Naive thymus-derived CD8-positive, alpha-beta T cell (primary cell): ENCODE results near the gene TUBGCP2. TPM values are rescaled to one million over a fixed set of nuclear protein-coding genes. Genes with fewer than 3 reads are reported as not detected.

Experiments
- ATAC-seq, 2 donors: fragments of 150-1000 bp; cut with Tn5 transposase in 1 of 2; sonication (Bioruptor Pico), chemical (Tn5 transposase) in 1 of 2; 1 replicate in 1 of 2; 2 replicates in 1 of 2; pipeline ENCODE4 v1.10.0; 2021; ENCODE audit warnings: mild to moderate bottlenecking in 2 of 2, moderate library complexity in 2 of 2
- POLR2A ChIA-PET: fragments of 350-600 bp; sonication (Branson Sonifier 250); formaldehyde crosslinking; loops from one replicate; lab custom pipeline; 2021; ENCODE audit warnings: antibody characterized with exemption; lab: Charles Lee
- DNase-seq, 10 donors: peaks; one replicate each; pipeline versions ENCODE4 v3.0.0 to v3.0.0-alpha.2; 2020 to 2022
- H3K27ac Mint-ChIP-seq, 10 donors: one replicate each; pipeline ENCODE4 v1.8.0; 2020 to 2022; ENCODE audit warnings: mild to moderate bottlenecking in 10 of 10, mixed read lengths in 10 of 10, moderate library complexity in 4 of 10, inconsistent platforms in 1 of 10
- H3K27me3 Mint-ChIP-seq, 5 donors: one replicate each; pipeline ENCODE4 v1.8.0; 2021 to 2022; ENCODE audit warnings: mixed read lengths in 5 of 5
- H3K36me3 Mint-ChIP-seq, 3 donors: one replicate each; pipeline ENCODE4 v1.8.0; 2020 to 2022; ENCODE audit warnings: mixed read lengths in 3 of 3, mild to moderate bottlenecking in 2 of 3, inconsistent platforms in 1 of 3
- H3K4me1 Mint-ChIP-seq, 4 donors: one replicate each; pipeline ENCODE4 v1.8.0; 2021 to 2022; ENCODE audit warnings: mixed read lengths in 4 of 4
- H3K4me3 Mint-ChIP-seq, 10 donors: one replicate each; pipeline ENCODE4 v1.8.0; 2020 to 2022; ENCODE audit warnings: mild to moderate bottlenecking in 10 of 10, mixed read lengths in 10 of 10, moderate library complexity in 6 of 10, inconsistent platforms in 1 of 10
- H3K9me3 Mint-ChIP-seq, 9 donors: one replicate each; pipeline ENCODE4 v1.8.0; 2020 to 2022; ENCODE audit warnings: mixed read lengths in 9 of 9, mild to moderate bottlenecking in 3 of 9, inconsistent platforms in 1 of 9, moderate library complexity in 1 of 9
- polyA plus RNA-seq, 3 donors: library from polyadenylated mRNA; unstranded; fragments of 300-500 nt; fragmentation: Illumina TruSeq; gene quantifications; one replicate each; pipeline ENCODE4 v1.2.3, GENCODE V29; 2021
- total RNA-seq, 8 experiments: library from RNA in 2 of 8; stranded (reverse) in 2 of 8; gene quantifications; one replicate each; pipeline ENCODE4 v1.2.3 and lab custom pipeline; 2021 to 2026

The TUBGCP2 gene
- total and polyA plus RNA-seq, 5 experiments from 2014 or later = 24.7 to 72.9 (median 35.6) TPM

DNA sequence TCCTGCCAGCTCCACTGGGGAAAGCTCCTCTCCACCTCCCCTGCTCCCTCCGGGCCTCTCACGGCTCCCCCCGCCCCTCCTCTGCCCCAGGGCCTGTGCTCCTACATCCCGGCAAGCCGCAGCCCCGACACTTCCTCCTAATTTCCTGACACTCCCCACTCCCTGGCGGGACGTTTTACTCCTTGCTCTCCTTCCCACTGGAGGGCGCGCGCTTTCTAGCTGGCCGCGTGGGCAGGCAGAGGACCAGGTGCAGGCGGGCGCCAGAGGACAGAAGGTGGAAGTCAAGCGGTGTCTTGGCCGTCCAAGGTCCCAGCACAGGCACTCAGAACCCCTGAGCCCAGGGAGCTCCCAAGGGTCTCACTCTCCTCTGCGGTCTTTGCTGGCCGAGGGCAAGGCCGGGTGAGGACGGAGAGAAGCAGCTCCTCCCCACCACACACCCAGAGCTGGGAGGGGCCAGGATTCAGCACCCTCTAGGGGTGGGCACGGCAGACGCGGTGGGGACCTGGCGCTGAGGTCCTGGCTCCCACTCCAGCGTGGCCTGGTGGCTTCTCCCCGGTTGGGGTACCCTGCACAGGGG lies 51.1 kb downstream of the TUBGCP2 start:
- peaks cover 0 to 1% (median 0%) of the 10 kb centered on the region in 5 donors for H3K27me3 Mint-ChIP-seq
- peak overlapping the region; percentile 18 to 75 (median 62) for H3K4me3 Mint-ChIP-seq
- H3K4me1 Mint-ChIP-seq = peaks cover 8 to 49% (median 43%) of the 10 kb centered on the region in 4 donors
- no peaks in the 10 kb centered on the region for H3K9me3 Mint-ChIP-seq
- peak overlapping the region in 8 of 10 donors; percentile 72 to 89 (median 82) for H3K27ac Mint-ChIP-seq
- DNase-seq (peak in 4 of 10 donors; percentile 35 to 43 (median 37)), ATAC-seq (peak in 1 of 2 donors; percentile 24)
- POLR2A ChIA-PET = interaction anchor here (1.1 to 1.2 kb wide), 2 partner anchors 18 to 50 kb away, joined by 3 to 7 read pairs; no protein-coding TSS in a partner anchor
- H3K36me3 Mint-ChIP-seq = no peaks in the 10 kb centered on the region

DNA sequence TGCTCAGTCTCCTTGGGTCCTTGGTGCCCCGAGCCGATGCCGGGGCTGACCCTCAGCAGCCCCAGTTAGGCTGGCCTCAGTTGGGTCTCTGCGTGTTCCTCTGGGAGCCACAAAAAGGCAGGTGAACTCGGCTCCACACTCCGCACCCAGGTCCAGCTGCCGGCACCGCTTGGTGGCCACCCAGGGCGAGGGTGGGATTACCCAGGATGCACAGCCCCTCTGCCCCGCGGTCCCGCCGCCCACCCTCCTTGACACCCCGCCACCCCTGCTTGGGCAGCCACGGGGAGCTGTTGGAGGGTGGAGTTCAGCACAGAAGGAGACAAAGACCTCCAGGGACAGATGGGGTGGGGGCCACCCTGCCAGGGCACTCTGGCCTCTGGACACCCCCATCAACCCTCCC lies 53.3 kb downstream of the TUBGCP2 start:
- no peaks in the 10 kb centered on the region for H3K9me3 Mint-ChIP-seq
- H3K27ac Mint-ChIP-seq = peak overlapping the region in 1 of 10 donors; percentile 3
- no peaks in the 10 kb centered on the region for H3K36me3 Mint-ChIP-seq
- no peak for ATAC-seq
- peaks cover 11 to 34% (median 31%) of the 10 kb centered on the region in 4 donors for H3K4me1 Mint-ChIP-seq
- H3K4me3 Mint-ChIP-seq = no peak overlapping the region
- POLR2A ChIA-PET = interaction anchor here (0.9 kb wide), 1 partner anchor 9 kb away, joined by 3 read pairs; no protein-coding TSS in a partner anchor
- no peak for DNase-seq
- peaks cover 0 to 4% (median under 1%) of the 10 kb centered on the region in 5 donors for H3K27me3 Mint-ChIP-seq

DNA sequence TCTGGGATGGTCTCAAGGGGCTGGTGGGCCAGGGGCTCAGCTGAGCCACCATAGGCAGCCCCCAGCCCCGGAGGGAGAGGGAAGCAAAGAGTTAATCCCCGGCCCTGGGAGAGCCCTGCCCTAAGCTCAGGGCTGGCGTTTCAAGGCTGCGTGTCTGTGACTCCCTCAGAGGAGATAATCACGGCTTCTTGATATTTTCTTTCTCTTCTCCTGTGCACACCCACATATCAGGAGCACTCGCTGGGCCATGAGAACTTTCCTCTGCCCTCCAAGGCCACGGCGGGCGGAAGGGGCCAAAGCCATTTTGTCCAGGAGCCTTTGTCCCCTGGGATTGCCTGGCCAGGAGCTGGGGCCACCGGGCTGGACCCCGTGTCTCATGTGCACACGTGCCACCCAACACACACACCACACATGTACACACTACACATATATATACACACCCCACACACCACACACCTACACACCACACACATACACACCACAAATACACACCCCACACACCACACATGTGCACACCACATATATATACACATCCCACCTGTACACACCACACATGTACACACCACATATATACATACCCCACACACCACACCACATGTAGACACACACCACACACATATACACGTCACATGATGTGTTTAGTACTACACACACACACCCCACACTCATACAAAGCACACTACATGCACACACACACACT lies 54.1 kb downstream of the TUBGCP2 start:
- ATAC-seq (no peak), DNase-seq (no peak)
- H3K36me3 Mint-ChIP-seq = no peaks in the 10 kb centered on the region
- peaks cover 0 to 9% (median 3%) of the 10 kb centered on the region in 5 donors for H3K27me3 Mint-ChIP-seq
- H3K9me3 Mint-ChIP-seq = no peaks in the 10 kb centered on the region
- H3K4me1 Mint-ChIP-seq = peaks cover 12 to 27% (median 23%) of the 10 kb centered on the region in 4 donors
- POLR2A ChIA-PET = no interaction called here
- H3K27ac Mint-ChIP-seq = peak overlapping the region in 7 of 10 donors; percentile 3 to 71 (median 50)
- H3K4me3 Mint-ChIP-seq = no peak overlapping the region

DNA sequence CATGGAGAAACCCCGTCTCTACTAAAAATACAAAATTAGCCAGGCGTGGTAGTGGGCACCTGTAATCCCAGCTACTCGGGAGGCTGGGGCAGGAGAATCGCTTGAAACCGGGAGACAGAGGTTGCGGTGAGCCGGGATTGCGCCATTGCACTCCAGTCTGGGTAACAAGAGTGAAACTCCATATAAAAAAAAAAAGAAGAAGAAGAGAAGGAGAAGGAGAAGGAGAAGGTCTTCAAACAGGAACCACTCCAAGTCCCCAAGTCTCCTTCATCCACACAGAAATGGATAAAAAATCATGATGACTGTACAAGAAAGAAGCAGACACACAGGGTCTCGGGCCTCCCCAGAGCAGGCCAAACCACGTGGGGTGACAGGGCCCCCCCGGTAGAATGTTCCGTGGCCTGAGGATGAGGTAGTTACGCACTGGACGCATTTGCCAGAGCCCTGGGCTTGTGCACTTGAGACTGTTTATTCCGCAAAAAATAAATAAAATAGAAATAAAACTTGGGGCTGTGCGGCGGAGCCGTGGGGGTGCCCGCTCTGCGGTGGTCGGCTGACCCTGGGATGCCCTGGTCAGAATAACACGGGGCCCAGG lies 55.2 kb downstream of the TUBGCP2 start:
- Mint-ChIP-seq H3K36me3 (no peaks in the 10 kb centered on the region), H3K4me3 (no peak overlapping the region), H3K27ac (peak overlapping the region in 1 of 10 donors; percentile 32), H3K4me1 (peaks cover 8 to 19% (median 15%) of the 10 kb centered on the region in 4 donors), H3K27me3 (peaks cover 0 to 9% (median 3%) of the 10 kb centered on the region in 5 donors), H3K9me3 (no peaks in the 10 kb centered on the region)
- DNase-seq (no peak), ATAC-seq (no peak)
- POLR2A ChIA-PET = no interaction called here

DNA sequence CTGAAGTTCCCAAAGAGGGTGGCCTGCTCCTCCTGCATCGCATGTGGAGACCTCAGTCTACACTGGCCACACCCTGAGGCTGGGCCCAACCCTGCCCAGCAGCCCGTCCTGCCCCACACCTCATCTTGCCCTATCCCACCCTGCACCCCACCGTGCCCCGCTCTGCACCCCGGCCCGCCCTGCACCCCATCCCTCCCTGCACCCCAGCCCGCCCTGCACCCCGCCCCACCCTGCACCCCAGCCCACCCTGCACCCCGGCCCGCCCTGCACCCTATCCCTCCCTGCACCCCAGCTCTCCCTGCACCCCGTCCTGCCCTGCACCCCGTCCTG lies 56.5 kb downstream of the TUBGCP2 start:
- H3K27ac Mint-ChIP-seq = no peak overlapping the region

DNA sequence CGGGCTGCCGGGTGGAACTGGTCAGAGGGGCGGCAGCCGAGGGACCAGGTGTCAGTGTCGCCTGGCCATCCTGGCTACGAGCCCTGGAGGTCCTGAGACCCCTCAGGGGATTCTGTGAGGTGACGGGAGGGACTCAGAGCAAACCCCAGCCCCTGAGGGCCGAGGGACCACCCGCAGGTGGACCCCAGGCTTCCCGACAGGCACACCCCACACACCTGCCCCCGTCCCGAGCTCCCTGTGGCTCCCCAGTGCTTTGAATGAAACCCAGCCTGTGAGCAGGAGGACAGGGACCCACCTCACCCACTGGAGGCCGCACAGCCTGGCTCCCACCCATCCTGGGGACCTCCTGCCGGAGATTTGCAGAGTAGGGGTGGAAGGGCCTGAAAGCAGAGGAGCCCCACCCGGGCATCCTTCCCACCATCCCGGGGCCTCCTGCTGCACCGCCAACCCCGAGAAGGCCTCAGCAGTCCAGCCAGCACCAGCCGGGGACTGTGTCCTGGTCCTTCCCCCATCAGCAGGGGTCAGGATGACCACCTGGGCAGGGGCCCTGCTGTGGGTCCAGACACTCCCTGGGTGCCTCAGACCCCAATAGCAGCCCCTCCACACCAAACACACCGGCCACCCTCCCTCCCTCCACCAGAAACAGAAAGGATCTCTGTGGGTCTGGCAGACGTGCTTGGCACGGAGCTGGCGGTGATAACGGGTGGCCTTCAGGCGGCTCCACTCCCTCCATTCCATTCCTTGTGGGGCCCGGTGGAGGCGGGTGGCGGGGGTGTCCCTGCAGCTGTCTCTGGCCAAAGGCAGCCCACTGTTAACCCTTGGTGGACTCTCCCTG lies 57.1 kb downstream of the TUBGCP2 start:
- H3K27ac Mint-ChIP-seq = peak overlapping the region in 1 of 10 donors; percentile 62
- peaks cover 0 to 14% (median 3%) of the 10 kb centered on the region in 5 donors for H3K27me3 Mint-ChIP-seq
- no peaks in the 10 kb centered on the region for H3K9me3 Mint-ChIP-seq
- POLR2A ChIA-PET = no interaction called here
- DNase-seq = no peak
- no peak overlapping the region for H3K4me3 Mint-ChIP-seq
- no peak for ATAC-seq
- H3K4me1 Mint-ChIP-seq = peaks cover 0 to 8% (median 3%) of the 10 kb centered on the region in 4 donors
- H3K36me3 Mint-ChIP-seq = no peaks in the 10 kb centered on the region

More for the DNA sequence above, 56.5 kb downstream of the TUBGCP2 start:
- peaks cover 0 to 12% (median 3%) of the 10 kb centered on the region in 5 donors for H3K27me3 Mint-ChIP-seq
- H3K36me3 Mint-ChIP-seq = no peaks in the 10 kb centered on the region
- POLR2A ChIA-PET = no interaction called here
- no peak overlapping the region for H3K4me3 Mint-ChIP-seq
- ATAC-seq (no peak), DNase-seq (no peak)
- peaks cover 0 to 8% (median 6%) of the 10 kb centered on the region in 4 donors for H3K4me1 Mint-ChIP-seq
- H3K9me3 Mint-ChIP-seq = no peaks in the 10 kb centered on the region

DNA sequence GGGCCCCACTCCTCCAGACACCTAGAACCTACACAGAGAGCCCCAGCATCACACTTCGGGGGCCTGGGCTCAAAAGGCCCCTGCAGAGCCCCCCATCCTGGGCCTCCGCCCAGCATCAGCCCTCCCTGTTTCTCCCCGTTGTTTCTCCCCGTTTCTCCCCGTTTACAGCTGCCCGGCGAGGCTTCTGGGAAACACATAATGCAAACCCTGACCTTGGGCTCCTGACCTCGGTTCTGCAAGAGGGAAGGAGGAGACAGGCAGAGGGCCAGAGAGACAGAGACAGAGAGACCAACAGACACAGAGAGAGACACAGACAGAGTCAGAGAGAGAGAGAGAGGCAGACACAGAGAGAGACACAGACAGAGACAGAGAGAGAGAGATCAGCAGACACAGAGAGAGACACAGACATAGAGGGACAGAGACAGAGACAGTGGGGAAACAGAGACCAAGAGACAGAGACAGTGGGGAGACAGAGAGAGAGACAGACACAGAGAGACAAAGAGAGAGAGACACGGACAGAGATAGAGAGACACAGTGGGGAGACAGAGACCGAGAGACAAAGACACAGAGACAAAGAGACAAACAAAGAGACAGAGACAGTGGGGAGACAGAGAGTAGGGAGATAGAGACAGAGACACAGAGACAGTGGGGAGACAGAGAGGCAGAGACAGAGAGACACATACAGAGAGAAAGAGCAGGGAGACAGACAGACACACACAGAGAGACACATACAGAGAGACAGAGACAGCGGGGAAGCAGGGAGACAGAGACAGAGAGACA lies 58.5 kb downstream of the TUBGCP2 start:
- Mint-ChIP-seq H3K27ac (peak overlapping the region in 7 of 10 donors; percentile 0 to 96 (median 22)), H3K36me3 (no peaks in the 10 kb centered on the region), H3K27me3 (peaks cover 0 to 14% (median 8%) of the 10 kb centered on the region in 5 donors), H3K9me3 (no peaks in the 10 kb centered on the region), H3K4me1 (peaks cover 0 to 8% (median 3%) of the 10 kb centered on the region in 4 donors), H3K4me3 (no peak overlapping the region)
- DNase-seq (no peak), ATAC-seq (no peak)
- POLR2A ChIA-PET = no interaction called here

DNA sequence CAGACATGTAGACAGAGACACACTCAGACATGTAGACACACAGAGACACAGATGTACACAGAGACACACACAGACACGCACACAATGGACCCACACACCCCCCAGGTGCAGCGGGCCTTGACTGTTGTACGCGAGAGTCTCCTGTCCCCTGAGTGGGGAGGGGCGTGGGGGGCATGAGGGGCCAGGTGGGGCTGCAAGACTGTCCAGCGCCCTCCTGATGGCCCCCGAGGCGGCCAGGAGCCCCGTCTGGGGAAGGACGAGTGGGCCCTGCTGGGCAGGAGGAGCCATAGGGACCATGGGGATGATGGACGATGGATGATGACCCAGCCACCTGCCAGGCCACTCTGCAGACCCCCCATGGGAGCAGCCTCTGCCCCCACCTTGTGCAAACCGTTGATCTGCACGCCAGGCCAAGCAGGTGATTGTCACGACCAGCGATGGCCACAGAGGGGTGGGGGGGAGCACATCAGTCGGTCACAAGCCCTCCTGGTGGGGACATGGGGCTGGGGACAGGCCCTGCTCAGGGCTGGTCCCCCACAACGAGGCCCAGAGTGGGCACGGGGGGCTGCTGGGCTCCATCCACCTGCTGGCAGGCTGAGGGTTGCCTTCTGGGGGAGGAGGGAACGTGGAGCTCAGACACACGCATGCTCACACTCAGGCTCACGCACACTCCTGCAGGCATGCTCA lies 59.4 kb downstream of the TUBGCP2 start:
- Mint-ChIP-seq H3K27ac (no peak overlapping the region), H3K36me3 (no peaks in the 10 kb centered on the region), H3K4me1 (peaks cover 0 to 8% (median 1%) of the 10 kb centered on the region in 4 donors), H3K4me3 (no peak overlapping the region), H3K9me3 (no peaks in the 10 kb centered on the region), H3K27me3 (peaks cover 0 to 16% (median 7%) of the 10 kb centered on the region in 5 donors)
- POLR2A ChIA-PET = no interaction called here
- ATAC-seq = no peak
- no peak for DNase-seq

DNA sequence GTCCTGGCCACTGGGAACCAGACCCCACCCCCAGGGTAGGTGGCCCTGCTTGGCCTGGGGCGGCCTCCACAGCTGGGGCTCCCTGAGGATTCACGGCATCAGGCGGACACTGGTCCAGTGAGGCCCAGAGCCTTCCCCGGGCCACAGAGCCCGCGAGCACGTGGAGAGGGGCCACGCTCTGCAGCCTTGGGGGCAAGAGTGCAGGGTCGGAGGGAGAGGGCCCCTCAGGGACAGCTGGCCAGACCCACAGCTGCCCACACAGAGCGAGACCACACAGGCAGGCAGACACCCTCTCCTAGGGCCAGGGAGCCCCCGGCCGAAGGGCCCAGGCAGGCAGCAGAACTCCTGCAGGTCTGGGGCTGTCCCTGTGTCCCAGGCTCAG lies 60.3 kb downstream of the TUBGCP2 start:
- no peak for ATAC-seq
- no peaks in the 10 kb centered on the region for H3K36me3 Mint-ChIP-seq
- H3K27ac Mint-ChIP-seq = no peak overlapping the region
- H3K27me3 Mint-ChIP-seq = peaks cover 0 to 18% (median 7%) of the 10 kb centered on the region in 5 donors
- POLR2A ChIA-PET = no interaction called here
- H3K4me3 Mint-ChIP-seq = no peak overlapping the region
- no peak for DNase-seq
- peaks cover 0 to 8% (median 1%) of the 10 kb centered on the region in 4 donors for H3K4me1 Mint-ChIP-seq
- H3K9me3 Mint-ChIP-seq = no peaks in the 10 kb centered on the region

DNA sequence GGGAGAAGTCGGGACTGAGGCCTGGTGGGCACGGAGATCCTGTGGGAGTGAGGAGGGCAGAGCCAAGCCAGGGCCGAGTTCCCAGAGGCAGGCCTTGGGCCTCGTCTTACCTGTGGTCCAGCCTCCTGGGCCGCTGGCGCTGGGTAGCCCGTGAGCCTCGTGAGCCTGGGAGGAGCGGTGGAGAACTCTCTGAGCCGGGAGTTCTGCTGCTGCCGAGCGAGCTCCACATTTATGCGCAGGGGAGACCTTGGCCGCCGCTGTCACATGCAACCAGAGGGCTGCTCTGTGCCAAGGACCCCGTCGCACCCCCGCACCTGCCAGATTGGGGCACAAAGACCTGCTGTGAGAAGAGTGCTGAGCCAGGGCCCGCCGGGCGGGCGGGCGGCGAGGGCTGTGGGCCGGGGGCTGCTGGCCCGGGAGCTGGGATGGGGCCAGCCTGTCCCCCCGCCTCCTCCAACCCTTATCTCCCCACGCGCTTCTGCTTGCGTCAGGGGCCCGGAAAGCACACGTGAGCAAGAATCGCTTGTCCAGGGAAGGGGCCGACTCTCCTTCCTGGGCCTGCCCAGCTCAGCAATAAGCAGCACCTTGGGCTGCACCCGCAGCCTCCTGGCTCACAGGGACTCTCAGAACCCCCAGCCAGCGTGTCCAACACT lies 60.9 kb downstream of the TUBGCP2 start:
- Mint-ChIP-seq H3K9me3 (no peaks in the 10 kb centered on the region), H3K27me3 (peaks cover 4 to 23% (median 11%) of the 10 kb centered on the region in 5 donors), H3K27ac (no peak overlapping the region), H3K4me1 (peaks cover 4 to 8% (median 6%) of the 10 kb centered on the region in 4 donors), H3K36me3 (no peaks in the 10 kb centered on the region), H3K4me3 (no peak overlapping the region)
- ATAC-seq (no peak), DNase-seq (no peak)
- POLR2A ChIA-PET = no interaction called here

DNA sequence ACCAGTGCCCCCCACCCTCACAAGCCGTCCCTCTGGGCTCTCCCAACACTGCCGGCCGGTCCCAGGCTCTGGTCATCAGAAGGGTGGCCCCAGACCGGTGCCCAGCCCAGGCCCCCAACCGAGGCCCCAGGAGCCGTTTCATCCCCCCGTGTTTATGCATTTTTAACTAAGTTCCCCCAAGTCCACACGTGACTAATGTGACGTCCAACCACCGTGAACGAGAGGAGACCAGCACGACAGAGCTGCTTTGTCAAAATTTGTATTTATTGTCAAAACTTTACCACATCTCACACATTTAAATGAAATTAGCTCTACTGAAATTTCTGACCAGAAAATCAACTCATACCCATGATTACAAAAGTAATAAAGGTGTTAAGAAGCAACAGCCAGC lies 62.4 kb downstream of the TUBGCP2 start:
- no peaks in the 10 kb centered on the region for H3K9me3 Mint-ChIP-seq
- no peaks in the 10 kb centered on the region for H3K36me3 Mint-ChIP-seq
- no peak for DNase-seq
- peaks cover 8 to 34% (median 27%) of the 10 kb centered on the region in 5 donors for H3K27me3 Mint-ChIP-seq
- no peak overlapping the region for H3K4me3 Mint-ChIP-seq
- H3K4me1 Mint-ChIP-seq = peaks cover 11 to 19% (median 16%) of the 10 kb centered on the region in 4 donors
- POLR2A ChIA-PET = no interaction called here
- H3K27ac Mint-ChIP-seq = no peak overlapping the region
- ATAC-seq = no peak
